Sigmoid colon (tissue), 7 donors: Measurements from ENCODE around the gene DUSP28. TPM values are rescaled to one million over a fixed set of nuclear protein-coding genes. Genes with fewer than 3 reads are reported as not detected.
A peak's percentile ranks its signal among the peaks of the same experiment; 100 is the strongest.

ENCODE experiments used
- DNase-seq: peaks from one replicate; pipeline ENCODE4 v3.0.0-alpha.2; 2019
- H3K27ac ChIP-seq, 4 donors: fragments of 200-600 bp; sonication (generic); one replicate each; pipeline ENCODE4 v1.5.1; 2016 to 2019; ENCODE audit warnings: mild to moderate bottlenecking in 1 of 4
- H3K27me3 ChIP-seq, 3 donors: fragments of 200-600 bp; sonication (generic); one replicate each; pipeline ENCODE4 v1.5.1; 2019; ENCODE audit warnings: mild to moderate bottlenecking in 1 of 3
- H3K36me3 ChIP-seq, 4 donors: fragments of 200-600 bp; sonication (generic); one replicate each; pipeline ENCODE4 v1.5.1; 2016 to 2019
- H3K4me1 ChIP-seq, 4 donors: fragments of 200-600 bp; sonication (generic); one replicate each; pipeline ENCODE4 v1.5.1; 2017 to 2019
- H3K4me3 ChIP-seq, 4 donors: fragments of 200-600 bp; sonication (generic); one replicate each; pipeline ENCODE4 v1.5.1; 2017 to 2019; ENCODE audit warnings: mild to moderate bottlenecking in 2 of 4, moderate library complexity in 1 of 4
- H3K9me3 ChIP-seq, 4 donors: fragments of 200-600 bp in 3 of 4; sonication (generic) in 3 of 4; one replicate each; pipeline versions ENCODE4 v1.5.1 to v1.6.1; 2013 to 2019
- CTCF ChIP-seq, 4 experiments: fragments of 450-650 bp in 3 of 4; fragments of 200-600 bp in 1 of 4; IDR thresholded peaks; one replicate each; pipeline ENCODE4 v1.5.1; 2016 to 2019; ENCODE audit warnings: antibody characterized with exemption in 4 of 4, mild to moderate bottlenecking in 3 of 4, moderate library complexity in 2 of 4
- EP300 ChIP-seq, 4 donors: sonication (generic); formaldehyde crosslinking; IDR thresholded peaks; one replicate each; pipeline ENCODE4 v1.6.1; 2017; ENCODE audit warnings: antibody characterized with exemption in 4 of 4
- POLR2A ChIP-seq, 2 donors: fragments of 450-650 bp; IDR thresholded peaks; one replicate each; pipeline ENCODE4 v1.6.1; 2016; ENCODE audit warnings: antibody characterized with exemption in 2 of 2, mild to moderate bottlenecking in 2 of 2, moderate library complexity in 2 of 2
- POLR2AphosphoS5 ChIP-seq, 4 donors: sonication (generic); formaldehyde crosslinking; IDR thresholded peaks; one replicate each; pipeline ENCODE4 v1.6.1; 2017; ENCODE audit warnings: antibody characterized with exemption in 4 of 4
- WGBS, 2 donors: extraction: QIAGEN DNeasy Blood & Tissue Kit; methylation state at CpG; one replicate each; pipeline ENCODE4 v1.1.7; 2013; 5-methylcytosine and 5-hydroxymethylcytosine counted together
- intact Hi-C: fragments of 100-400 bp; cut with DNase I; formaldehyde crosslinking; loops from one replicate; pipeline ENCODE4 v1.15.1; 2023
- polyA plus RNA-seq, 3 donors: library from polyadenylated mRNA; stranded (reverse); fragments of 200-250 nt; gene quantifications; one replicate each; pipeline ENCODE4 v1.2.3, GENCODE V29; 2013
- total RNA-seq, 4 donors: library from RNA; depleted of rRNA; stranded (reverse); fragments of >200 nt; gene quantifications; one replicate each; pipeline ENCODE4 v1.1.0, GENCODE V29; 2016
- donor health status: healthy with polysubstance abuse.
- donor health status: Bipolar disorder and iron deficiency.
- donor health status: healthy.

DUSP28 gene
- total and polyA plus RNA-seq, 7 donors, result 4.6 to 10.2 (median 5.4) TPM

GRCh38 chr2:240575101-240575965 lies 15.2 kb downstream of the DUSP28 start:
- H3K27ac ChIP-seq, result no peak overlapping the region
- H3K4me3 ChIP-seq, result no peak overlapping the region
- peaks cover 0 to 22% (median 21%) of the 10 kb centered on the region in 4 donors for H3K4me1 ChIP-seq
- H3K36me3 ChIP-seq, result peaks cover 8 to 65% (median 35%) of the 10 kb centered on the region in 4 donors
- 84 to 92% methylated on average over 23 of the region's 23 CpGs for WGBS, 2 donors
- intact Hi-C loops, result no loop called here
- TF ChIP-seq POLR2A (IDR thresholded peaks at IDR 0.05) (no peak), POLR2AphosphoS5 (IDR thresholded peaks at IDR 0.05) (no peak), EP300 (IDR thresholded peaks at IDR 0.05) (no peak), CTCF (IDR thresholded peaks at IDR 0.05) (no peak)
- H3K9me3 ChIP-seq, result no peaks in the 10 kb centered on the region
- DNase-seq, result peak; percentile 58
- no peaks in the 10 kb centered on the region for H3K27me3 ChIP-seq

GRCh38 chr2:240576036-240576435 lies 15.9 kb downstream of the DUSP28 start:
- no peaks in the 10 kb centered on the region for H3K27me3 ChIP-seq
- peaks cover 8 to 65% (median 35%) of the 10 kb centered on the region in 4 donors for H3K36me3 ChIP-seq
- peaks cover 0 to 19% (median 16%) of the 10 kb centered on the region in 4 donors for H3K4me1 ChIP-seq
- WGBS, 2 donors, result 78 to 89% methylated on average over 6 of the region's 6 CpGs
- intact Hi-C loops, result no loop called here
- no peak overlapping the region for H3K4me3 ChIP-seq
- H3K9me3 ChIP-seq, result no peaks in the 10 kb centered on the region
- DNase-seq, result no peak
- no peak for TF ChIP-seq CTCF (IDR thresholded peaks at IDR 0.05)
- no peak for TF ChIP-seq POLR2AphosphoS5 (IDR thresholded peaks at IDR 0.05)
- no peak for TF ChIP-seq POLR2A (IDR thresholded peaks at IDR 0.05)
- TF ChIP-seq EP300 (IDR thresholded peaks at IDR 0.05), result no peak
- no peak overlapping the region for H3K27ac ChIP-seq

GRCh38 chr2:240576436-240577205 lies 16.5 kb downstream of the DUSP28 start:
- Histone ChIP-seq H3K4me1 (peaks cover 0 to 16% (median 13%) of the 10 kb centered on the region in 4 donors), H3K27me3 (no peaks in the 10 kb centered on the region), H3K9me3 (no peaks in the 10 kb centered on the region), H3K4me3 (no peak overlapping the region), H3K36me3 (peaks cover 8 to 65% (median 35%) of the 10 kb centered on the region in 4 donors), H3K27ac (no peak overlapping the region)
- intact Hi-C loops, result no loop called here
- 93 to 95% methylated on average over 32 of the region's 32 CpGs for WGBS, 2 donors
- DNase-seq, result no peak
- TF ChIP-seq EP300 (IDR thresholded peaks at IDR 0.05) (no peak), POLR2AphosphoS5 (IDR thresholded peaks at IDR 0.05) (no peak), POLR2A (IDR thresholded peaks at IDR 0.05) (no peak)

- TF ChIP-seq POLR2A (IDR thresholded peaks at IDR 0.05) (no peak), POLR2AphosphoS5 (IDR thresholded peaks at IDR 0.05) (no peak), EP300 (IDR thresholded peaks at IDR 0.05) (no peak), CTCF (IDR thresholded peaks at IDR 0.05) (no peak)
- H3K27ac ChIP-seq, result no peak overlapping the region
- H3K9me3 ChIP-seq, result no peaks in the 10 kb centered on the region
- no peak for DNase-seq
- H3K4me3 ChIP-seq, result no peak overlapping the region
- H3K36me3 ChIP-seq, result peaks cover 8 to 62% (median 33%) of the 10 kb centered on the region in 4 donors
- WGBS, 2 donors, result 88 to 92% methylated on average over 26 of the region's 26 CpGs
- intact Hi-C loops, result no loop called here
- H3K27me3 ChIP-seq, result no peaks in the 10 kb centered on the region
- H3K4me1 ChIP-seq, result peaks cover 0 to 16% (median 13%) of the 10 kb centered on the region in 4 donors
Observed at GRCh38 chr2:240577281-240578109, 17.3 kb downstream of the DUSP28 start.
